Peyer's patch (tissue), 4 donors: ENCODE results near the gene SV2B.

Experiments
- CTCF ChIP-seq, 6 experiments: fragments of 450-650 bp in 4 of 6; fragments of 200-600 bp in 2 of 6; sonication (generic) in 1 of 6; IDR thresholded peaks; one replicate each; pipeline ENCODE4 v1.5.1; 2017 to 2019; ENCODE audit warnings: antibody characterized with exemption in 6 of 6, mild to moderate bottlenecking in 3 of 6, moderate library complexity in 1 of 6
- POLR2A ChIP-seq, 2 donors: fragments of 450-650 bp; IDR thresholded peaks; one replicate each; pipeline ENCODE4 v1.5.1; 2017; ENCODE audit warnings: antibody characterized with exemption in 2 of 2, mild to moderate bottlenecking in 2 of 2, moderate library complexity in 2 of 2

GRCh38 chr15:91054816-91055215 lies 45.2 kb upstream of the SV2B start:
- TF ChIP-seq POLR2A (IDR thresholded peaks at IDR 0.05) (no peak), CTCF (IDR thresholded peaks at IDR 0.05) (no peak)
